ENCODE measurements around the gene HIPK1.
"Not testable (repeated sequence)": the region's sequence is repeated elsewhere in the genome, so short reads cannot be mapped to it uniquely, and the experiment has no call there.

The HIPK1 gene

GRCh38 chr1:113983826-113984225 lies 54.7 kb downstream of the HIPK1 start:
- DNase-seq: no peak

- no peak for DNase-seq
These were observed 55.6 kb downstream of the HIPK1 start for GRCh38 chr1:113984710-113985109.

- DNase-seq: no peak
These were observed 57.7 kb downstream of the HIPK1 start for GRCh38 chr1:113986802-113987201.

- DNase-seq: no peak
These were observed 58.1 kb downstream of the HIPK1 start for GRCh38 chr1:113987259-113987658.

- no peak for DNase-seq
These were observed 61.4 kb downstream of the HIPK1 start for GRCh38 chr1:113990530-113990929.

GRCh38 chr1:113990961-113991360 lies 61.8 kb downstream of the HIPK1 start:
- DNase-seq: no peak

GRCh38 chr1:113991467-113991997 lies 62.4 kb downstream of the HIPK1 start:
- DNase-seq: no peak

GRCh38 chr1:113993072-113993471 lies 63.9 kb downstream of the HIPK1 start:
- no peak for DNase-seq

- DNase-seq: no peak
These were observed 64.6 kb downstream of the HIPK1 start for GRCh38 chr1:113993766-113994165.

- no peak for DNase-seq
These were observed 66.3 kb downstream of the HIPK1 start for GRCh38 chr1:113995382-113995781.

GRCh38 chr1:113998361-113998760 lies 69.2 kb downstream of the HIPK1 start:
- DNase-seq: no peak

- no peak for DNase-seq
These were observed 70.1 kb downstream of the HIPK1 start for GRCh38 chr1:113999233-113999632.

GRCh38 chr1:113999799-114000198 lies 70.7 kb downstream of the HIPK1 start:
- no peak for DNase-seq

GRCh38 chr1:114000406-114000805 lies 71.3 kb downstream of the HIPK1 start:
- DNase-seq: no peak

GRCh38 chr1:114002492-114003239 lies 73.5 kb downstream of the HIPK1 start:
- DNase-seq: no peak

- no peak for DNase-seq
These were observed 74.3 kb downstream of the HIPK1 start for GRCh38 chr1:114003431-114003830.

GRCh38 chr1:114006825-114007224 lies 77.7 kb downstream of the HIPK1 start:
- DNase-seq: not testable (repeated sequence)

- no peak for DNase-seq
These were observed 79.4 kb downstream of the HIPK1 start for GRCh38 chr1:114008480-114008941.

- no peak for DNase-seq
These were observed 79.9 kb downstream of the HIPK1 start for GRCh38 chr1:114008993-114009392.

GRCh38 chr1:114009393-114009792 lies 80.3 kb downstream of the HIPK1 start:
- no peak for DNase-seq

GRCh38 chr1:114010433-114011184 lies 81.5 kb downstream of the HIPK1 start:
- no peak for DNase-seq

- no peak for DNase-seq
These were observed 82.7 kb downstream of the HIPK1 start for GRCh38 chr1:114011796-114012195.

- DNase-seq: no peak
These were observed 86.0 kb downstream of the HIPK1 start for GRCh38 chr1:114015075-114015474.

- DNase-seq: not testable (repeated sequence)
These were observed 90.6 kb downstream of the HIPK1 start for GRCh38 chr1:114019724-114020123.
